Measurements from ENCODE around the gene LBX2. TPM values are rescaled to one million over a fixed set of nuclear protein-coding genes. Genes with fewer than 3 reads are reported as not detected.
"Not testable (repeated sequence)": the region's sequence is repeated elsewhere in the genome, so short reads cannot be mapped to it uniquely, and the experiment has no call there.

LBX2 gene
- total and polyA plus RNA-seq, 10 of the 15 experiments (the other 5 are each of a cell fraction or from before 2014, with no cell fraction given): 0.08 to 4.0 (median 0.27) TPM

DNA sequence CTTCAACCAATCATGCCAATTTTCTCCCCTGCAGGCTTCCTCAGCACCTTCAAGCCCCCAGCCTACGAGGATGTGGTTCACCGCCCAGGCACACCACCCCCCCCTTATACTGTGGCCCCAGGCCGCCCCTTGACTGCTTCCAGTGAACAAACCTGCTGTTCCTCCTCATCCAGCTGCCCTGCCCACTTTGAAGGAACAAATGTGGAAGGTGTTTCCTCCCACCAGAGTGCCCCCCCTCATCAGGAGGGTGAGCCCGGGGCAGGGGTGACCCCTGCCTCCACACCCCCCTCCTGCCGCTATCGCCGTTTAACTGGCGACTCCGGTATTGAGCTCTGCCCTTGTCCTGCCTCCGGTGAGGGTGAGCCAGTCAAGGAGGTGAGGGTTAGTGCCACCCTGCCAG lies 39.2 kb downstream of the LBX2 start:
- intact Hi-C loops (cut with micrococcal nuclease; ENCODE audit: unreplicated experiment): not testable (repeated sequence)

DNA sequence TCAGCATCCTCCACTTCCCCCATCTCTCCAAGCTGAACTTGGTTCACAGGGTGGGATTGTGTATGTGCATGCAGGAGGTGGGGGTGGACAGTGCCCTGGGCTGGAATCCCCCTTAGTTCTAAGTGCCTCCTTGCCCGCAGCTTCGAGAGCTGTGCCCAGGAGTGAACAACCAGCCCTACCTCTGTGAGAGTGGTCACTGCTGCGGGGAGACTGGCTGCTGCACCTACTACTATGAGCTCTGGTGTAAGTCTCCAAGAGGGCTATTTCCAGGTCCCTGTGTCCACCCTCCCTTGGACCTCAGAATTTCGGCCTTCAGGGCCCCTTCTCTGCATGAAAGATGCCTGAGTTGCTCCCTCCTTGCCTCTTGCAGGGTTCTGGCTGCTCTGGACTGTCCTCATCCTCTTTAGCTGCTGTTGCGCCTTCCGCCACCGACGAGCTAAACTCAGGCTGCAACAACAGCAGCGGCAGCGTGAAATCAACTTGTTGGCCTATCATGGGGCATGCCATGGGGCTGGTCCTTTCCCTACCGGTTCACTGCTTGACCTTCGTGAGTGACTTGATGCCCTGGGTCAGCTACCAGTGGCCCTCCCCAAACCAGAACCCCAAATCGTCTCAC lies 39.8 kb downstream of the LBX2 start:
- DNase-seq (ENCODE audit: low read depth, low spot score); H3K27me3 ChIP-seq (replicated peaks in 1 of 2; ENCODE audit: control insufficient read depth in 2 of 2, insufficient read depth in 2 of 2, low read length in 1 of 2); H2AFZ ChIP-seq (ENCODE audit: control insufficient read depth, low read depth, low read length); H3K9me3 ChIP-seq (replicated peaks; ENCODE audit: control insufficient read depth, insufficient read depth, low read length); BruUV-seq (replicated peaks); ATAC-seq; H3K9ac ChIP-seq (ENCODE audit: control insufficient read depth, insufficient read depth, low read length); H3K36me3 ChIP-seq (ENCODE audit: control insufficient read depth in 2 of 2, insufficient read depth in 2 of 2, low read length in 1 of 2); FAIRE-seq; H4K20me1 ChIP-seq (ENCODE audit: control insufficient read depth, insufficient read depth); in situ Hi-C loops (cut with MboI); intact Hi-C loops (cut with micrococcal nuclease; ENCODE audit: unreplicated experiment); H3K27ac ChIP-seq (ENCODE audit: control insufficient read depth, insufficient read depth): not testable (repeated sequence)
- peak overlapping the region; percentile 99 for H3K4me3 ChIP-seq
- ChIA-PET CTCF (interaction anchor here (1.4 to 6.7 kb wide), 5 partner anchors 15 to 128 kb away, joined by 10 to 54 read pairs (median 10); partner anchors contain the start of genes AUP1, CCDC142, HTRA2 and TTC31), SMC1A (ENCODE audit: uncharacterized antibody, unreplicated experiment) (interaction anchor here (1.3 to 5.5 kb wide), 5 partner anchors 21 to 119 kb away, joined by 3 to 24 read pairs (median 8); partner anchors contain the start of genes C2orf81, CCDC142, TTC31 and WDR54), POLR2A (interaction anchor here (2.0 to 5.8 kb wide), 3 partner anchors 12 to 22 kb away, joined by 14 to 44 read pairs (median 29); partner anchors contain the start of genes CCDC142, MRPL53, RTKN and TTC31), RAD21 (ENCODE audit: unreplicated experiment) (interaction anchor here (1.2 to 1.8 kb wide), 4 partner anchors 13 to 68 kb away, joined by 4 to 11 read pairs (median 8); partner anchors contain the start of genes C2orf81, MRPL53, PCGF1 and WDR54)
- 58% methylated on average over 13 of the region's 13 CpGs for WGBS (ENCODE audit: insufficient coverage, insufficient replicate concordance, low lambda C conversion rate, missing lambda C conversion rate)
- TF ChIP-seq MTA3 (IDR thresholded peaks at IDR 0.05; ENCODE audit: borderline replicate concordance, low read length) (peak; percentile 27; the same call in 1 of the 2 replicates), SMAD5 (IDR thresholded peaks at IDR 0.05; ENCODE audit: low read depth) (0 out of 2 replicates have a peak, but pooled peaks have one; percentile 14), POLR2A (IDR thresholded peaks at IDR 0.05; ENCODE audit: low read depth, low read length) (peak; percentile 68), POLR2AphosphoS2 (IDR thresholded peaks at IDR 0.05; ENCODE audit: low read depth, low read length) (0 out of 2 replicates have a peak, but pooled peaks have one; percentile 33)
- TF ChIP-seq, protein P1, sequence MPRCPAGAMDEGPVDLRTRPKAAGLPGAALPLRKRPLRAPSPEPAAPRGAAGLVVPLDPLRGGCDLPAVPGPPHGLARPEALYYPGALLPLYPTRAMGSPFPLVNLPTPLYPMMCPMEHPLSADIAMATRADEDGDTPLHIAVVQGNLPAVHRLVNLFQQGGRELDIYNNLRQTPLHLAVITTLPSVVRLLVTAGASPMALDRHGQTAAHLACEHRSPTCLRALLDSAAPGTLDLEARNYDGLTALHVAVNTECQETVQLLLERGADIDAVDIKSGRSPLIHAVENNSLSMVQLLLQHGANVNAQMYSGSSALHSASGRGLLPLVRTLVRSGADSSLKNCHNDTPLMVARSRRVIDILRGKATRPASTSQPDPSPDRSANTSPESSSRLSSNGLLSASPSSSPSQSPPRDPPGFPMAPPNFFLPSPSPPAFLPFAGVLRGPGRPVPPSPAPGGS (IDR thresholded peaks at IDR 0.05; ENCODE audit: borderline replicate concordance, insufficient read depth, low read depth, low read length, poor library complexity, severe bottlenecking): peak; percentile 11
- H3K4me1 ChIP-seq (ENCODE audit: control insufficient read depth, insufficient read depth, low read length): peaks cover 19% of the 10 kb centered on the region
- peaks cover 28% of the 10 kb centered on the region for H3K79me2 ChIP-seq (ENCODE audit: control insufficient read depth, insufficient read depth, low read length)
- H3K4me2 ChIP-seq (ENCODE audit: control insufficient read depth, insufficient read depth): peak overlapping the region; percentile 87

More for the DNA sequence above, 39.2 kb downstream of the LBX2 start:
- H2AFZ ChIP-seq (ENCODE audit: control insufficient read depth, low read depth, low read length); H3K9ac ChIP-seq (ENCODE audit: control insufficient read depth, insufficient read depth, low read length); H3K36me3 ChIP-seq (ENCODE audit: control insufficient read depth in 2 of 2, insufficient read depth in 2 of 2, low read length in 1 of 2); BruUV-seq (replicated peaks); DNase-seq (ENCODE audit: low read depth, low spot score); H4K20me1 ChIP-seq (ENCODE audit: control insufficient read depth, insufficient read depth); H3K27ac ChIP-seq (ENCODE audit: control insufficient read depth, insufficient read depth); in situ Hi-C loops (cut with MboI); H3K9me3 ChIP-seq (replicated peaks; ENCODE audit: control insufficient read depth, insufficient read depth, low read length); H3K4me2 ChIP-seq (ENCODE audit: control insufficient read depth, insufficient read depth); H3K27me3 ChIP-seq (replicated peaks in 1 of 2; ENCODE audit: control insufficient read depth in 2 of 2, insufficient read depth in 2 of 2, low read length in 1 of 2); FAIRE-seq; H3K4me3 ChIP-seq; POLR2A ChIA-PET; ATAC-seq: not testable (repeated sequence)
- Histone ChIP-seq H3K4me1 (ENCODE audit: control insufficient read depth, insufficient read depth, low read length) (peaks cover 19% of the 10 kb centered on the region), H3K79me2 (ENCODE audit: control insufficient read depth, insufficient read depth, low read length) (peaks cover 32% of the 10 kb centered on the region)
- SMC1A ChIA-PET (ENCODE audit: uncharacterized antibody, unreplicated experiment): interaction anchor here (1.3 kb wide), 1 partner anchor 120 kb away, joined by 3 read pairs; no protein-coding TSS in a partner anchor
- TF ChIP-seq POLR2A (IDR thresholded peaks at IDR 0.05; ENCODE audit: low read depth, low read length): peak; percentile 32; the same call in 1 of the 2 replicates
- 93% methylated on average over 10 of the region's 10 CpGs for WGBS (ENCODE audit: insufficient coverage, insufficient replicate concordance, low lambda C conversion rate, missing lambda C conversion rate)
- CTCF ChIA-PET: interaction anchor here (1.6 kb wide), 1 partner anchor 128 kb away, joined by 5 read pairs; no protein-coding TSS in a partner anchor
- RAD21 ChIA-PET (ENCODE audit: unreplicated experiment): interaction anchor here (0.7 to 1.2 kb wide), 2 partner anchors 12 to 70 kb away, joined by 3 to 4 read pairs; partner anchors contain the start of genes HTRA2 and MRPL53
